GM03348 (cell line): ENCODE measurements around the gene GHR.

ENCODE experiments used
- DNase-seq: peaks from one replicate; pipeline ENCODE4 v3.0.0; 2012; ENCODE audit warnings: low spot score

GHR gene

GRCh38 chr5:42604171-42604711 lies 181.0 kb downstream of the GHR start:
- no peak for DNase-seq

- no peak for DNase-seq
Measured at GRCh38 chr5:42605490-42605889, 182.3 kb downstream of the GHR start.

- DNase-seq: no peak
Measured at GRCh38 chr5:42606464-42606869, 183.2 kb downstream of the GHR start.

DNA sequence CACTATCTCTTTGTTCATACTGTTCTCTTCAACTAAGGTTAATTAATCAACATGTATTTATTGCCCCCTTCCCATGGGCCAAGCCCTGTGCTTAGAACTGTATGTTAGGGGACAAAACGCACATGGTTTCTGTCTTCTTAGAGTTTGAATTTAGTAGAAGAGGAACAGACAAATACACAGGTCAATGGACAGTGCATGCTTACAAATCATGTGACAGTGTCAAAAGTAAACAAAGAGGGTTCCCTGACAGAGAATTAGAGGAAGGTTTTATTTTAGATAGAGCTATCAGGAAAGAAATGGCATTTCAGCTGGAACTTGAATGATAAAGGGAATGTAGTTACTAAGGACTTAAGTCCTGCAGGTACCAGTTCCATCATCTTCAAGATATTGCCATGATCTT lies 188.2 kb downstream of the GHR start:
- DNase-seq: no peak

DNA sequence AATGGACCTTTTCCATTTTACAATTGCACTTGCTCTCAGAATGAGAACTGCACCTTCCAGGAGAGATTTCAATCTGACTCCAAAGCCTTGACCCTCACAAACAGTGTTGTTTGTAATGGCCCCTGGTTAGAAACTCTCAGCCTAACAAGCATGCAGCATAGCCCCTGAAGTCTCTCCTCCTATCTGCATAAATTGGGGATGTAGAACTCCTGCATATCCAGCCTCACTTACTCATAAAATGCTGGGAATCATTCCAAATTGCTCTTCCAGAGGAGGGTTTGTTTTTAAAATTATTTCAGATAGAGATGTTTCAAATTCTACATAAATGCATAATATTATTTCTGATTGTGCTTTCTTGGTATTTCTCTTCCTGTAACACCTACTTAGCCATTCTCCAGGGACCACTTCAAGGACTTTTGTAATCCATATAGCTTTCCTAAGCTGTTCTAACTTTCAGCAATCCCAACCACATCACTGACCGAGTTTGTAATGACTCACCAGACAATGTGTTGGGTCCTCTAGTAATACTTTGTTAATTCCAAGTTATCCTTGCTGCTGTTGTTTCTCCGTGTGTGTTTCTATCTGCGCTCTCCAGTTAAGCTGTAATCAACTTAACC lies 189.6 kb downstream of the GHR start:
- peak; percentile 18 for DNase-seq

GRCh38 chr5:42614509-42614908 lies 191.3 kb downstream of the GHR start:
- no peak for DNase-seq

- DNase-seq: no peak
Measured at GRCh38 chr5:42620579-42621216, 197.5 kb downstream of the GHR start.

- no peak for DNase-seq
Measured at GRCh38 chr5:42621242-42621641, 198.0 kb downstream of the GHR start.

DNA sequence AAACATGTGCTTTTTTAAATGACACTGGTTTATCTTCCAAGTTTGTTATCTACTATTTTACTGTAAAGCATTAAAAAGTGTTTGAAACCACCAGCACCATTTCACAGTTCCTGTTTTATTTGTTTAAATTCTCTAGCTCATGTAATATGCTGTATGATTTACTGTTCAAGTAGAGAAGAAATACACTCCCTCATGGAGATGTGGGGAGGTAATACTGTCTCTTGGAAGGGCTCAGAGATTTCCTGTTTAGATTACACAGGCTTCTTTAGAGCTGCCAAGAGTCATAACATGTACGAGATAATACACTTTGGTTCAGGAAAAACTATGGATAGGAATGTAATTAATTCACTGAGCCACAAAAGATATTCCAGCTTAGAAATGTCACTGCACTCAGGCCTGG lies 198.4 kb downstream of the GHR start:
- DNase-seq: no peak

DNA sequence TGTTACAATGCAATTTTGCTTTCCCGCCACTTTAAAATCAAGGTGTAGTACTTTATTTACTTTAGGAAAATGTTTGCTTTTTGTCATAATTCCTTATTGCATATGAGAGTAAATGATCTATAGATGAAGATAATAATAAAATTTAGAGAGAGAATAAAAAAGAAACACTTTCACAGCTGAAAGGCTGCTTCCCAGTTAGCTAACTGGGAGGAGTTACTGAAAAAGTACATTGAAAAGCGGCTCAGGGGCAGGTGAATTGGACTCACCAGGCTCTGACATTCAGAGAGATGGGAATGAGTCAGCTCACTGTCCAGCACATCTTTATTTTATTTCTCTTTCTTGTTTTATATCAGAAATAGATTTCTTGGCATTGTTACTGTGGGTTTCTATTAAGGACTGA lies 201.7 kb downstream of the GHR start:
- no peak for DNase-seq

DNA sequence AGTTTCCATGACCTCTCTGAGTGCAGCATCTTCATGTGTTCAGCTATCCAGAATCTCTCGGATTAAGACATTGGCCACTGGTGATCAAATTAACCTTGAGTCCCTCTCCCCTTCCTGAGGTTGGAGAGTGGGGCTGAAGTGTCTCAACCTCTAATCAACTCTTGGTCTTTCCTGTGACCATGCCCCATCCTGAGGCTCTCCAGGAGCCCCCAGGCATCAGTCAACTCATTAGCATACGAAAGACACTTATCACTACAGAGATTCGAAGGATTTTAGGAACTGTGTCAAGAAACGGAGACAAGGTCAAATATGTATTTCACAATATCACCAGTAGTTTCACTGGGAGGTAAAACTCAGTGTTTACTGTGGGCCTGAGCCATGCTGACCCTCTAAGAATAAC lies 203.2 kb downstream of the GHR start:
- no peak for DNase-seq

GRCh38 chr5:42628821-42629220 lies 205.6 kb downstream of the GHR start:
- no peak for DNase-seq

GRCh38 chr5:42629284-42629683 lies 206.0 kb downstream of the GHR start:
- DNase-seq: no peak

- no peak for DNase-seq
Measured at GRCh38 chr5:42631241-42631640, 208.0 kb downstream of the GHR start.

- no peak for DNase-seq
Measured at GRCh38 chr5:42632354-42632900, 209.2 kb downstream of the GHR start.

GRCh38 chr5:42634575-42634974 lies 211.3 kb downstream of the GHR start:
- DNase-seq: no peak

GRCh38 chr5:42636425-42636824 lies 213.2 kb downstream of the GHR start:
- DNase-seq: no peak

DNA sequence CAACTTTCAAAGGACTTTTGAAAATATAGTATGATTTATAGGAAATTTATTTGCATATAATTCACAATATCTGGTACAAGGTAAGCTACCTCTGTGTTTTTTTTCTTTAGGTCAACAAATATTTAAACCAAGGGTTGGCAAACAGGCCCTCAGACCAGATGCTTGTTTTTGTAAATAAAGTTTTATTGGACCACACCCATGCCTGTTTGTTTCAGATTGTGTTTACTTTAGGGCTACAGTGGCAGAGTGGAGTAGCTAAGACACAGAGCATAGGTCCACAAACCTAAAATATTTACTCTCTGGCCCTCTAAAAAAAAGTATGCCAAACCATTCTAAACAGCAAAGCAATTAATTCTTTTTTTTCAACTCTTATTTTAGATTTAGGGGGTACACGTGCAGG lies 213.7 kb downstream of the GHR start:
- no peak for DNase-seq

DNA sequence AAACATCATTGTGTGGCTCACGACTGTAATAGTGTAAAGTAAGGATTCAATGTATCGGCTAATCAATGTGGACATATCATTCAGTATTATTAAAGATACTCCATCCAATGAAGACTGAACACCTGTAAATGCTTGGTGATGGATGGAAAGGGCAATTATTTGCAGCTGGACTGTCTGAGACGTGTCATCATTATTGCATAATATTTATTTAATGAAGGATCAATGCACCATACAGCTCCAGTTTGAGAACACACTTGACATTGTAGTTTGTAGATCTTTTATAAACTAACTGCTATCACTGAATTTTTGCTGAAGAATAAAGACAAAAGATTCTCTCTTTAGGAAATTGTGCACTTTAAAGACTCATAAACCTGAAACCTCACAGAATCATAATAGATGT lies 215.7 kb downstream of the GHR start:
- DNase-seq: no peak

- DNase-seq: no peak
Measured at GRCh38 chr5:42640835-42641234, 217.6 kb downstream of the GHR start.

GRCh38 chr5:42641336-42642005 lies 218.2 kb downstream of the GHR start:
- no peak for DNase-seq

GRCh38 chr5:42642006-42642405 lies 218.8 kb downstream of the GHR start:
- no peak for DNase-seq

DNA sequence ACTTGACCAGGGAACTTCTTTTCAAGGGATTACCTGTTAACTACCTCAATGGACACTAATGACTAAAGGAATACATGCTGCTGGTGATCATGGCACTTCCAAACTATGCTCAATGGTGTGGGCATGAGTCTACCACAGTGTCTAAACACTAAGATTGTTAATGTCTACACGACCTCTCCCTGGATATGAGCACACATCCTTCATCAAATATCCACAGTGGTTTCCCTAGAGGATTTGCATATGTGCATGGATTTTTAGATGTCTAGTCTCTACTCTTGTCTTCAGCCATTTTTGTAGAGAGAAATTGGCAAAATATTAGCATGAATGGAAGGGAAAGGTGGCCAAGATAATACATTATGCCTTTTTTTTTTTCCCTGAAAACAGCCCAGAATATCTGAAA lies 220.1 kb downstream of the GHR start:
- no peak for DNase-seq
